Trophoblast cell (in vitro differentiated cells and primary cell): ENCODE data around the gene DLD.

Experiments
- DNase-seq, 2 donors: peaks; one replicate each; pipeline ENCODE4 v3.0.0-alpha.2; 2016
- H2AFZ ChIP-seq: 2 replicates; pipeline ENCODE4 v1.6.1; 2013; ENCODE audit warnings: low read length, moderate library complexity, mild to moderate bottlenecking; ENCODE audit not compliant: insufficient read depth, poor library complexity
- H2AK5ac ChIP-seq: 2 replicates; pipeline ENCODE4 v1.6.1; 2013; ENCODE audit warnings: mild to moderate bottlenecking, low read length
- H2BK120ac ChIP-seq: 2 replicates; pipeline ENCODE4 v1.6.1; 2013; ENCODE audit warnings: low read length, mild to moderate bottlenecking, moderate library complexity; ENCODE audit not compliant: insufficient read depth, poor library complexity
- H2BK12ac ChIP-seq: 2 replicates; pipeline ENCODE4 v1.6.1; 2013; ENCODE audit warnings: mild to moderate bottlenecking, low read length, moderate library complexity
- H2BK5ac ChIP-seq: 2 replicates; pipeline ENCODE4 v1.6.1; 2013; ENCODE audit warnings: low read length, low read depth, moderate library complexity, mild to moderate bottlenecking; ENCODE audit not compliant: poor library complexity
- H3K14ac ChIP-seq: 2 replicates; pipeline ENCODE4 v1.6.1; 2013; ENCODE audit warnings: mild to moderate bottlenecking, low read length
- H3K18ac ChIP-seq: 2 replicates; pipeline ENCODE4 v1.6.1; 2013; ENCODE audit warnings: mild to moderate bottlenecking, low read length
- H3K23ac ChIP-seq: 2 replicates; pipeline ENCODE4 v1.6.1; 2013; ENCODE audit warnings: low read length
- H3K27ac ChIP-seq: 2 replicates; pipeline ENCODE4 v1.5.1; 2013; ENCODE audit warnings: low read depth, mild to moderate bottlenecking, inconsistent platforms, low read length, moderate library complexity
- H3K27me3 ChIP-seq: 2 replicates; pipeline ENCODE4 v1.6.1; 2013; ENCODE audit warnings: inconsistent platforms, mild to moderate bottlenecking, low read length, moderate library complexity; ENCODE audit not compliant: insufficient read depth
- H3K36me3 ChIP-seq, 2 experiments: 1 replicate in 1 of 2; 2 replicates in 1 of 2; pipeline ENCODE4 v1.6.1; 2013; ENCODE audit warnings: low read length in 2 of 2, mild to moderate bottlenecking in 2 of 2, moderate library complexity in 1 of 2; ENCODE audit not compliant: insufficient read depth in 2 of 2, control insufficient read depth in 1 of 2
- H3K4ac ChIP-seq: 2 replicates; pipeline ENCODE4 v1.6.1; 2013; ENCODE audit warnings: low read depth, mild to moderate bottlenecking, low read length, moderate library complexity
- H3K4me1 ChIP-seq, 2 experiments: 1 replicate in 1 of 2; 2 replicates in 1 of 2; pipeline ENCODE4 v1.6.1; 2013; ENCODE audit warnings: low read length in 2 of 2, mild to moderate bottlenecking in 2 of 2, moderate library complexity in 1 of 2; ENCODE audit not compliant: insufficient read depth in 2 of 2, control insufficient read depth in 1 of 2
- H3K4me2 ChIP-seq: 2 replicates; pipeline ENCODE4 v1.6.1; 2013; ENCODE audit warnings: inconsistent platforms, mild to moderate bottlenecking, low read length, moderate library complexity
- H3K4me3 ChIP-seq: 2 replicates; pipeline ENCODE4 v1.5.1; 2013; ENCODE audit warnings: mild to moderate bottlenecking, low read depth, low read length, inconsistent platforms
- H3K79me1 ChIP-seq: one replicate; pipeline ENCODE4 v1.6.1; 2013; ENCODE audit warnings: low read length
- H3K79me2 ChIP-seq: 2 replicates; pipeline ENCODE4 v1.6.1; 2013; ENCODE audit warnings: low read length, mild to moderate bottlenecking; ENCODE audit not compliant: control insufficient read depth, insufficient read depth, poor library complexity
- H3K9ac ChIP-seq: 2 replicates; pipeline ENCODE4 v1.6.1; 2013; ENCODE audit warnings: mild to moderate bottlenecking, low read length
- H3K9me3 ChIP-seq: 2 replicates; pipeline ENCODE4 v1.6.1; 2013; ENCODE audit warnings: low read depth, mild to moderate bottlenecking, control low read depth, inconsistent platforms, low read length; ENCODE audit not compliant: insufficient read depth
- H4K12ac ChIP-seq: 2 replicates; pipeline ENCODE4 v1.6.1; 2013; ENCODE audit warnings: low read depth, mild to moderate bottlenecking, low read length, moderate library complexity
- H4K8ac ChIP-seq: 2 replicates; pipeline ENCODE4 v1.6.1; 2013; ENCODE audit warnings: low read depth, mild to moderate bottlenecking, low read length, moderate library complexity
- H4K91ac ChIP-seq: one replicate; pipeline ENCODE4 v1.6.1; 2013; ENCODE audit warnings: low read depth, mild to moderate bottlenecking, low read length, moderate library complexity
- WGBS: extraction: QIAGEN DNeasy Blood & Tissue Kit; methylation state at CpG from one replicate; pipeline ENCODE4 v1.1.7; 2013; ENCODE audit warnings: missing lambda C conversion rate; ENCODE audit not compliant: insufficient read length, insufficient coverage; ENCODE audit errors: extremely low coverage; 5-methylcytosine and 5-hydroxymethylcytosine counted together

DLD gene

GRCh38 chr7:107915541-107915940 is 24.6 kb downstream of the DLD start:
- no peak overlapping the region for H3K4me2 ChIP-seq
- no peak overlapping the region for H4K8ac ChIP-seq
- no peak overlapping the region for H4K91ac ChIP-seq
- no peak overlapping the region for H2BK12ac ChIP-seq
- no peaks in the 10 kb centered on the region for H3K9me3 ChIP-seq
- H3K4me1 ChIP-seq = no peaks in the 10 kb centered on the region
- no peak overlapping the region for H2AFZ ChIP-seq
- H3K27me3 ChIP-seq = no peaks in the 10 kb centered on the region
- H3K27ac ChIP-seq = no peak overlapping the region
- no peak overlapping the region for H2AK5ac ChIP-seq
- no peak overlapping the region for H3K4me3 ChIP-seq
- H2BK5ac ChIP-seq = no peak overlapping the region
- no peak overlapping the region for H3K14ac ChIP-seq
- no CpG with 5 or more reads among the region's 2 CpGs for WGBS
- no peak overlapping the region for H4K12ac ChIP-seq
- no peak overlapping the region for H3K18ac ChIP-seq
- no peak overlapping the region for H3K9ac ChIP-seq
- H3K79me2 ChIP-seq = no peaks in the 10 kb centered on the region
- H2BK120ac ChIP-seq = no peak overlapping the region
- no peaks in the 10 kb centered on the region for H3K79me1 ChIP-seq
- H3K4ac ChIP-seq = no peak overlapping the region
- no peak overlapping the region for H3K23ac ChIP-seq
- no peak for DNase-seq
- H3K36me3 ChIP-seq = peaks cover 3 to 8% of the 10 kb centered on the region in 2 experiments

- no peak overlapping the region for H2AK5ac ChIP-seq
- no peak overlapping the region for H3K9ac ChIP-seq
- H3K9me3 ChIP-seq = no peaks in the 10 kb centered on the region
- no peak overlapping the region for H4K8ac ChIP-seq
- no peak overlapping the region for H3K4me3 ChIP-seq
- H2BK120ac ChIP-seq = no peak overlapping the region
- no peak overlapping the region for H2BK5ac ChIP-seq
- H3K4ac ChIP-seq = no peak overlapping the region
- H4K12ac ChIP-seq = no peak overlapping the region
- H3K14ac ChIP-seq = no peak overlapping the region
- DNase-seq = no peak
- no peak overlapping the region for H3K27ac ChIP-seq
- peaks cover 8 to 16% of the 10 kb centered on the region in 2 experiments for H3K36me3 ChIP-seq
- no peaks in the 10 kb centered on the region for H3K79me2 ChIP-seq
- WGBS = no CpG with 5 or more reads among the region's 3 CpGs
- H2AFZ ChIP-seq = no peak overlapping the region
- H3K79me1 ChIP-seq = no peaks in the 10 kb centered on the region
- H3K23ac ChIP-seq = no peak overlapping the region
- H3K27me3 ChIP-seq = no peaks in the 10 kb centered on the region
- H3K4me2 ChIP-seq = no peak overlapping the region
- H2BK12ac ChIP-seq = no peak overlapping the region
- no peak overlapping the region for H3K18ac ChIP-seq
- H4K91ac ChIP-seq = no peak overlapping the region
- no peaks in the 10 kb centered on the region for H3K4me1 ChIP-seq
Measured at GRCh38 chr7:107917763-107918651, 27.0 kb downstream of the DLD start.

GRCh38 chr7:107918948-107919347 is 28.0 kb downstream of the DLD start:
- no CpG with 5 or more reads among the region's 2 CpGs for WGBS
- H3K9me3 ChIP-seq = no peaks in the 10 kb centered on the region
- H3K79me2 ChIP-seq = no peaks in the 10 kb centered on the region
- H3K27ac ChIP-seq = no peak overlapping the region
- H4K91ac ChIP-seq = no peak overlapping the region
- H3K79me1 ChIP-seq = no peaks in the 10 kb centered on the region
- H3K18ac ChIP-seq = no peak overlapping the region
- no peak overlapping the region for H3K14ac ChIP-seq
- H3K4me3 ChIP-seq = no peak overlapping the region
- DNase-seq = no peak
- H4K12ac ChIP-seq = no peak overlapping the region
- no peak overlapping the region for H3K23ac ChIP-seq
- no peak overlapping the region for H2BK12ac ChIP-seq
- H3K27me3 ChIP-seq = no peaks in the 10 kb centered on the region
- H2BK5ac ChIP-seq = no peak overlapping the region
- H3K4ac ChIP-seq = no peak overlapping the region
- no peak overlapping the region for H2AFZ ChIP-seq
- H3K4me2 ChIP-seq = no peak overlapping the region
- no peak overlapping the region for H2AK5ac ChIP-seq
- H2BK120ac ChIP-seq = no peak overlapping the region
- H3K4me1 ChIP-seq = no peaks in the 10 kb centered on the region
- no peak overlapping the region for H4K8ac ChIP-seq
- H3K9ac ChIP-seq = no peak overlapping the region
- peaks cover 8 to 21% of the 10 kb centered on the region in 2 experiments for H3K36me3 ChIP-seq

- no peak overlapping the region for H3K18ac ChIP-seq
- peak overlapping the region; percentile 95 for H3K23ac ChIP-seq
- no peaks in the 10 kb centered on the region for H3K79me2 ChIP-seq
- H3K4me1 ChIP-seq = no peaks in the 10 kb centered on the region
- no peaks in the 10 kb centered on the region for H3K27me3 ChIP-seq
- no peak overlapping the region for H3K4me2 ChIP-seq
- H2AK5ac ChIP-seq = no peak overlapping the region
- no peak overlapping the region for H4K91ac ChIP-seq
- H4K8ac ChIP-seq = no peak overlapping the region
- H2BK120ac ChIP-seq = no peak overlapping the region
- H2BK12ac ChIP-seq = no peak overlapping the region
- H3K9me3 ChIP-seq = no peaks in the 10 kb centered on the region
- no peak overlapping the region for H3K4ac ChIP-seq
- peaks cover 10 to 26% of the 10 kb centered on the region in 2 experiments for H3K36me3 ChIP-seq
- H3K9ac ChIP-seq = no peak overlapping the region
- H2BK5ac ChIP-seq = no peak overlapping the region
- no peak overlapping the region for H3K27ac ChIP-seq
- no peak overlapping the region for H4K12ac ChIP-seq
- H2AFZ ChIP-seq = no peak overlapping the region
- no peak overlapping the region for H3K4me3 ChIP-seq
- DNase-seq = no peak
- WGBS = no CpG with 5 or more reads among the region's 1 CpG
- no peak overlapping the region for H3K14ac ChIP-seq
- no peaks in the 10 kb centered on the region for H3K79me1 ChIP-seq
Measured at GRCh38 chr7:107920048-107920772, 29.2 kb downstream of the DLD start.
